KMS-11 (cell line): Measurements from ENCODE around the gene CST2.

Source experiments
- H2AFZ ChIP-seq: fragments of 200-600 bp; sonication (generic); 2 replicates; pipeline ENCODE4 v1.6.1; 2016; ENCODE audit warnings: antibody characterized with exemption, mixed run types, low read depth
- H3K27ac ChIP-seq: fragments of 200-600 bp; sonication (generic); 2 replicates; pipeline ENCODE4 v1.6.1; 2016; ENCODE audit warnings: mild to moderate bottlenecking, mixed run types
- H3K27me3 ChIP-seq: fragments of 200-600 bp; sonication (generic); 2 replicates; pipeline ENCODE4 v1.6.1; 2017; ENCODE audit warnings: mild to moderate bottlenecking, low read depth, mixed run types, moderate library complexity; ENCODE audit not compliant: insufficient read depth
- H3K36me3 ChIP-seq: fragments of 200-600 bp; sonication (generic); 2 replicates; pipeline ENCODE4 v1.6.1; 2017; ENCODE audit warnings: mild to moderate bottlenecking, mixed run types; ENCODE audit not compliant: insufficient read depth
- H3K4me1 ChIP-seq: fragments of 200-600 bp; sonication (generic); 2 replicates; pipeline ENCODE4 v1.6.1; 2016; ENCODE audit warnings: mild to moderate bottlenecking, low read depth, mixed run types; ENCODE audit not compliant: poor library complexity, severe bottlenecking
- H3K4me2 ChIP-seq: fragments of 200-600 bp; sonication (generic); 2 replicates; pipeline ENCODE4 v1.7.0; 2016; ENCODE audit warnings: mild to moderate bottlenecking, mixed run types
- H3K4me3 ChIP-seq: fragments of 200-600 bp; sonication (generic); IDR thresholded peaks from 2 replicates; pipeline ENCODE4 v1.6.1; 2017; ENCODE audit warnings: low read depth, low read length, mixed read lengths; ENCODE audit not compliant: insufficient read depth
- H3K79me2 ChIP-seq: fragments of 200-600 bp; sonication (generic); 2 replicates; pipeline ENCODE4 v1.6.1; 2016; ENCODE audit warnings: low read depth, mixed run types; ENCODE audit not compliant: insufficient read depth
- H3K9ac ChIP-seq: fragments of 200-600 bp; sonication (generic); 2 replicates; pipeline ENCODE4 v1.6.1; 2016; ENCODE audit warnings: mild to moderate bottlenecking, mixed run types
- H4K20me1 ChIP-seq: fragments of 200-600 bp; sonication (generic); 2 replicates; pipeline ENCODE4 v1.6.1; 2016; ENCODE audit warnings: mild to moderate bottlenecking, mixed run types; ENCODE audit not compliant: insufficient read depth
- TF ChIP-seq, protein P1 (sequence below): fragments of 200-600 bp; sonication (generic); conservative IDR thresholded peaks from 2 replicates; pipeline ENCODE4 v1.6.1; 2017; ENCODE audit warnings: low read depth, mild to moderate bottlenecking, antibody characterized with exemption, low read length, moderate library complexity, mixed read lengths

The CST2 gene

DNA sequence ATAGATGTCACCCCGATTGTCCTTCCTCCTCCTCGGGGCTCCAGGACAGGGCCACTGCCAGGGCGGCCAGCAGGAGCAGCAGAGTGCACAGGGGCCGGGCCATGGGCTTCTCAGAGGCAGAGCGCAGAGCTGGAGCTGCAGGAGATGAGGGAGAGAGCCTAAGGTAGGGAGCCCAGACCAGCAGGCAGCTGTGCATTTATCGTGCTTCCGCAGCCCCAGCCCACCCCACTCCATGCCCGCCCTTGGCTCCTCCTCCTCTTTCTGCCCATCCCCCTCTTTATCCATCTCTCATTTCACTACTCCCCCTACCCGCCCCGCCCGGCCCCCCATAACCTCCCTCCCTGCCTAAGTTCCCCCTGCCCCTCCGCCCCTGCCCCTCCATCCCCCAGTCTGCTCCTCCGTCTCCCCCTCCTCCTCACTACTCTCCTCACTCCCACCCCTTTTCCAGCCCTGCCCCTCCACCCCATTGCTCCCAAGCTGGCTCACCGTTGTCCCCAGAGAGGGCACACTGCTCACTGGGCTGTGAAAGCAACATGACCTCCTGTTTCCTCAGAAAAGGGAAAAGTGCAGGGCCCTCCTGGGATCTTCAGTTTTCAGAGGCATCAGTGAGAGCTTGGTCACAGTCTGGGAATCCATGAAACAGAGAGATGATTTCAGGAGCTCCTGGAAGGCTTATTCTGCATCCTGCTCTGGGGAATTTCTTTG is 50.3 kb downstream of the CST2 start:
- no peak overlapping the region for H3K9ac ChIP-seq

GRCh38 chr20:23774081-23774480 is 52.4 kb downstream of the CST2 start:
- Histone ChIP-seq H3K9ac (no peak overlapping the region), H3K4me1 (no peaks in the 10 kb centered on the region), H3K27me3 (no peaks in the 10 kb centered on the region), H3K4me3 (no peak overlapping the region), H3K4me2 (no peak overlapping the region), H3K36me3 (no peaks in the 10 kb centered on the region), H3K79me2 (no peaks in the 10 kb centered on the region), H2AFZ (no peak overlapping the region), H4K20me1 (no peaks in the 10 kb centered on the region), H3K27ac (no peak overlapping the region)
- TF ChIP-seq, protein P1, sequence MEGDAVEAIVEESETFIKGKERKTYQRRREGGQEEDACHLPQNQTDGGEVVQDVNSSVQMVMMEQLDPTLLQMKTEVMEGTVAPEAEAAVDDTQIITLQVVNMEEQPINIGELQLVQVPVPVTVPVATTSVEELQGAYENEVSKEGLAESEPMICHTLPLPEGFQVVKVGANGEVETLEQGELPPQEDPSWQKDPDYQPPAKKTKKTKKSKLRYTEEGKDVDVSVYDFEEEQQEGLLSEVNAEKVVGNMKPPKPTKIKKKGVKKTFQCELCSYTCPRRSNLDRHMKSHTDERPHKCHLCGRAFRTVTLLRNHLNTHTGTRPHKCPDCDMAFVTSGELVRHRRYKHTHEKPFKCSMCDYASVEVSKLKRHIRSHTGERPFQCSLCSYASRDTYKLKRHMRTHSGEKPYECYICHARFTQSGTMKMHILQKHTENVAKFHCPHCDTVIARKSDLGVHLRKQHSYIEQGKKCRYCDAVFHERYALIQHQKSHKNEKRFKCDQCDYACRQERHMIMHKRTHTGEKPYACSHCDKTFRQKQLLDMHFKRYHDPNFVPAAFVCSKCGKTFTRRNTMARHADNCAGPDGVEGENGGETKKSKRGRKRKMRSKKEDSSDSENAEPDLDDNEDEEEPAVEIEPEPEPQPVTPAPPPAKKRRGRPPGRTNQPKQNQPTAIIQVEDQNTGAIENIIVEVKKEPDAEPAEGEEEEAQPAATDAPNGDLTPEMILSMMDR: no peak

More for the DNA sequence above, 50.3 kb downstream of the CST2 start:
- TF ChIP-seq, protein P1: no peak
- no peaks in the 10 kb centered on the region for H3K36me3 ChIP-seq
- no peak overlapping the region for H3K4me2 ChIP-seq
- H3K4me3 ChIP-seq: no peak overlapping the region
- H2AFZ ChIP-seq: no peak overlapping the region
- no peaks in the 10 kb centered on the region for H3K79me2 ChIP-seq
- H4K20me1 ChIP-seq: no peaks in the 10 kb centered on the region
- no peaks in the 10 kb centered on the region for H3K4me1 ChIP-seq
- H3K27me3 ChIP-seq: no peaks in the 10 kb centered on the region
- no peak overlapping the region for H3K27ac ChIP-seq
